Midbrain (tissue), 1 donor: ENCODE results near the gene ADCY3.
A peak's percentile ranks its signal among the peaks of the same experiment; 100 is the strongest.
"Not testable (repeated sequence)": the region's sequence is repeated elsewhere in the genome, so short reads cannot be mapped to it uniquely, and the experiment has no call there.

Source experiments
- DNase-seq: peaks from one replicate; lab custom pipeline; 2025; lab: John Stamatoyannopoulos, UW

ADCY3 gene

DNA sequence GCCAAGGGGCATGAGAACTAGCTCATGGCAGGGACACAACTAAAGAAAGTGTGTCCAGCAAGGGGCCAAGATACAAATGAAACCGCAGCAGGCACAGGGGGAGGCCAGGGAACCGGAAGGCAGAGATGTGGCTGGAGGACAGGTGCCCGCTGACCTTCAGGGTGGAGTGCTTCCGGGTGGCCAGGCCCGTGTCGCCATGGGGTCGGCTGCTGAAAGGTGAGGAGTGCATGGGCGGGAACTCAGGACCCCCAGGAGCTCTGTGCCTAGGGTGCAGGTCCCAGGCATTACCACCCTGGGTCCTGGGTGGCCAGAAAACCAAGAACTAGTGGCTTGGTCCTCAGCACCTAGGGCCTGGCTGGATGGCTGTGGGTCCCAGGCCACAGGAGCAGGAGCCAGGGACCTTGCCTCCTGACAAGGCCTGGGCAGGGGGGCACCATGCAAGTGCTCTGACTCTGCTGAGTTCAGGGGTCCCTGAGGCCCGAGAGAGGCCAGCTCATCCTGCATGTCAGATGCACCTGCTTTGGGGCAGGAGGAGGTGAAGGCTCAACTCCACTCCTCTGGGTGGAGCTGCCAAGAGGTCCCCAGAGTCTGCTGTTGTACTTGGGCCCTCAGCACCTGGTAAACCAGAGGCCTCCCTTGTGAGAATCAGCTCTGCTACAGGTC, 75.9 kb downstream of the ADCY3 start:
- DNase-seq: no peak

DNA sequence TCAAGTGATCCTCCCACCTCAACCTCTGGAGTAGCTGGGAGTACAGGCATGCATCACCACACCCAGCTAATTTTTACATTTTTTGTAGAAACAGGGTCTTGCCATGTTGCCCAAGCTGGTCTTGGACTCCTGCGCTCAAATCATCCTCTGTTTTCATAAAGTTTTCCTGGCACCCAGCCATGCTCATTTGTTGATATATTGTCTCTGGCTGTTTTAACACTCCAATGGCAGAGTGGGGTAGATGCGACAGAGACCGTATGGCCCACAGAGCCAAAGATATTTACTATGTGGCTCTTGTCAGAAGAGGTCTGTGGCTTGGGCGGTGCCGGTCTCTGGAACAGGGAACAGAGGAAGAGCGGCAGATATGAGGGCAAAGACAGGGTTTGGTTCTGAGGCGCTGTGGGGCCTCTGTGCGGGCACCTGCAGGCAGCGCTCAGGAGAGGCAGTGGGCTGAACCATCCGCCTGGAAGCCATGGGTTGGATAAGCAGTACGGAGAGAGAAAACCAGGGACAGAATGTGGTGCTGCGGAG, 76.6 kb downstream of the ADCY3 start:
- no peak for DNase-seq

- no peak for DNase-seq
These were observed 77.7 kb downstream of the ADCY3 start for GRCh38 chr2:24842081-24843050.

DNA sequence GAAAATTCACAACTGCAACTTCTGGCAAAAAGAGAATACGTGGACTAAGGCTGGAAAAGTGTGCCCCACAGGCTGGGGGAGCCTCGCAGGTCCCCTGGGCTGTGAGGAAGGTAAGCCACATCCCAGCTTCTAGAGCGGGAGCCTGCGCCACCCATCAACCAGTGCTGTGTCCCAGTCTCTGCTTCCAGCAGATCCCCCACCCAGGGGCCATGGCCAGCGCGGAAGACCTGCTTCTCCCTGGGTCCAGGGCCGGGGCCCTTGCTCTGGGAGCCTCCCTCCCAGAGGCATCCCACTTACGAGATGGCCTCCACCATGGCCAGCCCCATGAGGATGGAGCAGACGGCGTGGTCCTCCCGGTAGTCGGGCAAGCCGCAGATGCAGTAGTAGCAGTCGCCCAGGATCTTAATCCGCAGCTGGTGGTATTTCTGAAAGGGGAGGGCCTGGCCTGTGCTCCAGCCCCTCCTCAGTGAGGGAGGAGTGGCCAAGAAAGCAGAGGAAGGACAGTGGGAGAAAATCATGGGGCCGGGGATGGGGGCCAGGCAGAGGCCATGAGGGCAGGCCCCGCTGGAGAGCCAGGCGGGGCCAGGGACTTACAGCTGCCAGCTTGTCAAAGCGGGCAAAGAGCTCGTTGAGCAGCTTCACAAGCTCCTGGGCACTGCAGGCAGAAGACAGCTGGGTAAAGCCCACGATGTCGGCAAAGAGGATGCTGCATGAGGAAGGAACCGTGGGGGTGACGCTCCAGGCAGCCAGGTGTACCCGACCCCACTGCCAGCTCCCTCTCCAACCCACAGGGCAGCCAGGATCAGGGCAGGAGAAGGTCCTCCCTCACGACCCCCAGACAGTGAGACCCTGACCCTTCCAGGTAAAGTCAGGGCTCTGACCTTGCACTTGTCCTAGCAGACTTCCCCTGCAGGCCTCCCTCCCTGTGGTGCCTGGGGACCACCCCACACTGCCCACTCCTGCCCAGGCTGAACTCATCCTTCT, 78.8 kb downstream of the ADCY3 start:
- peak; percentile 37 for DNase-seq

DNA sequence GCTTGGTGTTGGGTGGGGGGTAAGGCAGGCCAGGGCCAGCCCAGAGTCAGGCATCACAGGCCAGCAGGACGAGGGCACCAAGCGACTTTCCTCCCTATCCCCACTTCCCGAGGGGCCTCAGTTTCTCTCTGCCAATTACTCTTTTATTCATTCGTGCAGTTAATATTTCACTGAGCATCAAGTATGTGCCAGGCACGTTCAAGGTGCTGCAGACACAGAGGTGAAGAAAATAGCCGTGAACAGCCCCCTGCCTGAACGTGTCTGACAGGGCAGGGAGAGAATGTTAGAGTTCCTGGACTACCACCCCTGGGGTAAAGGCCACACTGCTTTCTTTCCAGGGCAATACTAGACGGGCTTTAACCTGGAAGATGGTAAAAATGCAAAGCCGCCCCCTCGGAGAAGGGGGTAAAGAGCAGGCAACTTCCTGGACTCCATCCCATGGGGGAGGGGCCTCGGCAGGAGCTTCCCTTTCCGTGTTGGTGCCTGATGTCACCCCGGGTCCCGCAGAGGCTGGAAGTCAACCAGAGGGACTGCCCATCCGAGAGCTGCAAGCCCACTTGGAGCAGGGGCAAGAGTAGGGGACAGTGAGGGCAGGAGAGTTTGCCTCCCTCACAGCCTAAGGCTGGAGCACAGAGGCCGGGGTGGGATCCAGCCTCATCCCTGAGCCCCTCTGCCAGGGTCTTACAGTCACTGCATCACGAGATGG, 79.7 kb downstream of the ADCY3 start:
- DNase-seq: no peak

- DNase-seq: no peak
These were observed 80.3 kb downstream of the ADCY3 start for GRCh38 chr2:24839729-24840128.

- DNase-seq: no peak
These were observed 81.5 kb downstream of the ADCY3 start for GRCh38 chr2:24838541-24838940.

DNA sequence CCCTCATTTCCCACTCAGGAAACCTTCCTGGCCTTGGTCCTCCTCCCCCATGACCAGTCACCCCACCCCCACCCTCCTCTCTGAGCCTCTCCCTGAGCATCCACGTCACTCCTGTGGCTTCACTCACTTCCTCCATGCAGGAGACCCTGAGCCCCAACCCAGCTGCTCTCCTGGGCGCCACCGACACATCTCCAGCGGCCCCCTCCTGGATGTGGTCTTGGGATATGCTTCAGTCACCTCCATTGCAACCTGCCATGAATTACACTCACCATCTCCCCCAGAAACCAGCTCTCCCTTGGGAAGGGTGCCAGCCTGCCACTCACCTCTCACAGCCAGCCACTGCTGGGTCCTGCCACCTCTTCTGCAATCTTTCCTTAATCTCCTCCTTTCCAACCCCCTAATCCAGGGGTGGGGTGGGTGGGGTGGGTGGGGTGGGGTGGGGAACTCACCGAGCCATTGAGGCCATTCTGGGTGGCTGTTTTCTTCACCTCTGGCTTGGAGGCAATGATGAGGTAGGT, 82.0 kb downstream of the ADCY3 start:
- DNase-seq: no peak

- DNase-seq: no peak
These were observed 83.3 kb downstream of the ADCY3 start for GRCh38 chr2:24836706-24837105.

DNA sequence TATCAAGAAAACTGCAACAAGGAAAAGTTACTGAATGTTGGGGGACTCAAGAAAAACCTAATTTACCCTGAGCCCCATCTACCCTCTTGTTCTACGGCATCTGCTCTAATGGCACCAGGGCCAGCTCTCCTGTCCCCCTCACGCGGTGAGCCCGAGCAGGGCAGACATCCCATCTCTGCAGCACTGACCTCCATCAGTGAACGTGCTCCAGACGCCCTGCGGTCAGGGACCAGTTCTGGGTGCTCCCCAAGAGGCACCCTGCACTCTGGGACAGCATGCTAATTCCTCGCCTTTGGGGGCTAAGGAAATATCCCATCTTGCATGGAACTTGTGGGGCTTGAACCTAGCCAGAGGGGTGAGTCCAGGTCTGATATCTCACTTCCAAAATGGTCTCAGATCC, 83.8 kb downstream of the ADCY3 start:
- DNase-seq: no peak

- DNase-seq: not testable (repeated sequence)
These were observed 84.6 kb downstream of the ADCY3 start for GRCh38 chr2:24835411-24835810.

DNA sequence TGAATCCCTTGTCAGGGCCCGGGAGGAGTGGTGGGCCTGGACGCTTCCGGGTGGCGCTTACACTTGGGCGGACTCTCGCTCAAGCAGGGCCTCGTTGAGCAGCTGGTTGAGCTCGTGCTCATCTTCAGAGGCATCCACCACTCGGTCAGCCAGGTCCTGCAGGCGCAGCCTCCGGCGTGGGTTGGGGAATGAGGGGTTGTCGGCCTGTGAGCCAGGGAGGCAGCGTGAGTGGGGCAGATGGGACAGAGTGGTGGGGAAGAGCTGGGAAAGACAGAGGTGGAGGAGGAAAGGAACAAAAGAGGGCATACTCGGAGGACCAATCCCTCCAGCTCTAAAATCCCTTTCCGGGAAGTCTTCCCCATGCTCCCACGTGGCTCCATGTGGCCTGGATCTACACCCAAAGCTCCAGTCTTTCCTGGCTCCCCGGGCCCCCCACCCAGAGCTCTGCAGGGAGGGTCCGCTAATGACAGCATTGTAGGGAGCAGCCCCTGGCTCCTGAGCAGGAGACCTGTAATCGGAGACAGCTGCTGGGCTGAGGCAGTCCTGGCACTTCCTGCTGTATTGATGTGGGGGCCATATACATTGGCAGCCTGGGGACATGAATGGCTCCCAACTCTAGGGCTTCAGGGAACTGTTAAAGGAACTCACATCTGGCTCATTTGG, 85.2 kb downstream of the ADCY3 start:
- DNase-seq: no peak

DNA sequence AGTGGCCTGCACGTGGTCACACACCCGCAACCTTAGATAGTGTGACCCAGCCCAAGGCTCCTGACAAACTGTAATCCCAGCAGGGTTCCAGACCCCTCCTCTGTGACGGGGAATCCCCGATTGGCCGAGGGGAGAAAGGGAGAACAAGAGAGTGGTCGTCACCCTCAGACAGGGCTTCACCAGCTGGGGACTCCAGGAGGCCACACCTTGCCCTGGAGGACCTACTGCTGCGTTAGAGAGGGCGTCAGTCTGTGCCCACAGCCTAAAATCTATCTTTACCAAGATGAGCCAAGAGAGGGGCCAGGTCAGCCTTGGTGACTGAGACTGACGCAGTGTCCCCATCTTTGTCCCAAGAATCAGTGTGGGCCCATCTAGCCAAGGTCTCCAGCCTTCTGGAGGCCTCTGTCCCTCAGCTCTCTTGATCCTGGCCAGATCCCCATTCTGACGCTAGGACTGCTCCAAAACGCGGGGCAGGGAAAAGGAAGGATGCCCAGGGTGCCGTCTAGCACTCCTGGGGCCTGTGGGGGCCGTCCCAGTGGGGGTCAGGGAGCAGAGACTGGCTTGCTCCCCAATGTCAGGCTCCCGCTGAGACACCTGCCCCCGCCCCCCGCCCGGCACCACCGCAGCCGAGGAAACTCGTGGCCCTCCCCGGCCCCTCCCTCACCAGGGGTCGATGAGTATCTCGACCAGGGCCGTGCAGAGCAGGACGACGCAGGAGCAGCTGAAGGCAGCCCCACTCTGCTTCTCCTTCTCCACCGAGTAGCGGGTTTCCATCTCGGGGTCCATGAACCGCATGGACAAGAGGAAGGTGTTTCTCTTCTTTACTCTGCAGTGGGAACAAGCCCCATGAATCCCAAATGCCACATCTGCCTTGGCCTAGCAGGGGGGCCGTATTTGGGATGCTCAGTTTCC, 86.0 kb downstream of the ADCY3 start:
- DNase-seq: no peak

GRCh38 chr2:24832931-24833701, 86.9 kb downstream of the ADCY3 start:
- DNase-seq: no peak

- DNase-seq: no peak
These were observed 87.5 kb downstream of the ADCY3 start for GRCh38 chr2:24832521-24832920.

- peak; percentile 84 for DNase-seq
These were observed 88.0 kb downstream of the ADCY3 start for GRCh38 chr2:24832073-24832461.

GRCh38 chr2:24831221-24832072, 88.6 kb downstream of the ADCY3 start:
- DNase-seq: no peak

DNA sequence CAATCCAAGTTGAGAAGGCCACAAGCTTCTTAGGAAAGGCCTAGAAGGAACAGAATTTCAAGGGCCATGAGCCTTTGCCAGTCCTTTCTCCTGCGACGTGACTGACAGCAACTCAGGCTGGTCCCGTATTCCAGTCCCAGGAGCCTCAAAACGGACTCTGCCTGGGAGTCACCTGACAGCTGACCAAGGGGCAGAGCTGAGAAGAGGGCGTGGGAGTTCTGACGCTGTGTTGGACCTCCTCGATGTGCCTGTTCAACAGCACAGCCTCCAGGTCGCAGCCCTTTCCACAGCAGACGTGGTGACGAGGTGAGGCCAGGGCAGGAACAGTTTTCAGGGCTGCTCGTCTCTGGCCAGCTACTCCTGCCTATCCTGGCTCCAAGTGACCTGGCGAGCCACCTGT, 89.3 kb downstream of the ADCY3 start:
- DNase-seq: no peak
